NB4 (cell line): ENCODE data around the gene SLC26A4.
A peak's percentile ranks its signal among the peaks of the same experiment; 100 is the strongest.

Source experiments
- DNase-seq: peaks from one replicate; pipeline ENCODE4 v3.0.0; 2010; ENCODE audit warnings: low read depth
- H3K4me3 ChIP-seq: one replicate; pipeline ENCODE4 v1.5.1; 2011; ENCODE audit warnings: mild to moderate bottlenecking, low read depth, low read length, moderate library complexity
- MYC ChIP-seq: IDR thresholded peaks from 2 replicates; pipeline ENCODE4 v1.6.1; 2011; ENCODE audit warnings: low read depth, low read length
- POLR2A ChIP-seq: IDR thresholded peaks from 2 replicates; pipeline ENCODE4 v1.6.1; 2011; ENCODE audit warnings: mild to moderate bottlenecking; ENCODE audit not compliant: insufficient read length; ENCODE audit errors: extremely low read depth
- TF ChIP-seq, protein P1 (sequence below): IDR thresholded peaks from one replicate; pipeline ENCODE4 v1.5.1; 2012; ENCODE audit warnings: low read depth, low read length
- TF ChIP-seq, protein P2 (sequence below): IDR thresholded peaks from 2 replicates; pipeline ENCODE4 v1.6.1; 2011; ENCODE audit warnings: low read depth, low read length

Gene SLC26A4

DNA sequence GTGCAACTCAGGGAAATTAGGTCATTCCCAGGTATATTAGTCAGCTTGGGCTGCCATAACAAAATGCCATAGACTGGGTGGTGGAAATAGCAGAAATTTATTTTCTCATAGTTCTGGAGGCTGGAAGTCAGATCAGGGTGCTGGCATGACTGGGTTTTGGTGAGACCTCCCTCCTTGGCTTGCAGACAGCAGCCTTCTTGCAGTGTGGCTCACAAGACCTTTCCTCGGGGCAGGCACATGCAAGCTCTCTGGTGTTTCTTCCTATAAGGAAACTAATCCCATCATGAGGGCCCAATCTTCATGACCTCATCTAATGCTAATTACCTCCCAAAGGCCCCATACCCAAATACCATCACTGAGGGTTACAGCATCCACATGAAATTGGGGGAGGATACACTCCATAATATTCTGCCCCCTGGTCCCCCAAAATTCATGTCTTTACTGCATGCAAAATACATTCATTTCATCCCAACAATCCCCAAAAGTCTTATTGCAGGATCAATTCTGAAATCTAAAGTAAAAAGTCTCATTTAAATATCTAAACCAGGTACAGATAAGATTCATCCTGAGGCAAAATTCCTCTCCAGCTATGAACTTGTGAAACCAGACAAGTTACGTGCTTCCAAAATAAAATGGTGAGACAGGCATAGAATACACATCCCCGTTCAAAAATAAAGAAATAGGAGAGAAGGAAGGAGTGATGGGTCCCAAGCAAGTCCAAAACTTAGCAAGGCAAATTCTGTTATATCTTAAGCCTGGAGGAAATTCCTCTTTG is 65.9 kb downstream of the SLC26A4 start:
- TF ChIP-seq, protein P1, sequence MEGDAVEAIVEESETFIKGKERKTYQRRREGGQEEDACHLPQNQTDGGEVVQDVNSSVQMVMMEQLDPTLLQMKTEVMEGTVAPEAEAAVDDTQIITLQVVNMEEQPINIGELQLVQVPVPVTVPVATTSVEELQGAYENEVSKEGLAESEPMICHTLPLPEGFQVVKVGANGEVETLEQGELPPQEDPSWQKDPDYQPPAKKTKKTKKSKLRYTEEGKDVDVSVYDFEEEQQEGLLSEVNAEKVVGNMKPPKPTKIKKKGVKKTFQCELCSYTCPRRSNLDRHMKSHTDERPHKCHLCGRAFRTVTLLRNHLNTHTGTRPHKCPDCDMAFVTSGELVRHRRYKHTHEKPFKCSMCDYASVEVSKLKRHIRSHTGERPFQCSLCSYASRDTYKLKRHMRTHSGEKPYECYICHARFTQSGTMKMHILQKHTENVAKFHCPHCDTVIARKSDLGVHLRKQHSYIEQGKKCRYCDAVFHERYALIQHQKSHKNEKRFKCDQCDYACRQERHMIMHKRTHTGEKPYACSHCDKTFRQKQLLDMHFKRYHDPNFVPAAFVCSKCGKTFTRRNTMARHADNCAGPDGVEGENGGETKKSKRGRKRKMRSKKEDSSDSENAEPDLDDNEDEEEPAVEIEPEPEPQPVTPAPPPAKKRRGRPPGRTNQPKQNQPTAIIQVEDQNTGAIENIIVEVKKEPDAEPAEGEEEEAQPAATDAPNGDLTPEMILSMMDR, result no peak
- TF ChIP-seq, protein P2, sequence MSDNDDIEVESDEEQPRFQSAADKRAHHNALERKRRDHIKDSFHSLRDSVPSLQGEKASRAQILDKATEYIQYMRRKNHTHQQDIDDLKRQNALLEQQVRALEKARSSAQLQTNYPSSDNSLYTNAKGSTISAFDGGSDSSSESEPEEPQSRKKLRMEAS, result no peak
- no peak for TF ChIP-seq POLR2A
- no peak for TF ChIP-seq MYC
- H3K4me3 ChIP-seq, result no peak overlapping the region
- DNase-seq, result no peak

GRCh38 chr7:107728276-107728675 is 67.6 kb downstream of the SLC26A4 start:
- no peak overlapping the region for H3K4me3 ChIP-seq
- no peak for TF ChIP-seq POLR2A
- no peak for TF ChIP-seq MYC
- TF ChIP-seq, protein P2, result no peak
- TF ChIP-seq, protein P1, result no peak
- no peak for DNase-seq

DNA sequence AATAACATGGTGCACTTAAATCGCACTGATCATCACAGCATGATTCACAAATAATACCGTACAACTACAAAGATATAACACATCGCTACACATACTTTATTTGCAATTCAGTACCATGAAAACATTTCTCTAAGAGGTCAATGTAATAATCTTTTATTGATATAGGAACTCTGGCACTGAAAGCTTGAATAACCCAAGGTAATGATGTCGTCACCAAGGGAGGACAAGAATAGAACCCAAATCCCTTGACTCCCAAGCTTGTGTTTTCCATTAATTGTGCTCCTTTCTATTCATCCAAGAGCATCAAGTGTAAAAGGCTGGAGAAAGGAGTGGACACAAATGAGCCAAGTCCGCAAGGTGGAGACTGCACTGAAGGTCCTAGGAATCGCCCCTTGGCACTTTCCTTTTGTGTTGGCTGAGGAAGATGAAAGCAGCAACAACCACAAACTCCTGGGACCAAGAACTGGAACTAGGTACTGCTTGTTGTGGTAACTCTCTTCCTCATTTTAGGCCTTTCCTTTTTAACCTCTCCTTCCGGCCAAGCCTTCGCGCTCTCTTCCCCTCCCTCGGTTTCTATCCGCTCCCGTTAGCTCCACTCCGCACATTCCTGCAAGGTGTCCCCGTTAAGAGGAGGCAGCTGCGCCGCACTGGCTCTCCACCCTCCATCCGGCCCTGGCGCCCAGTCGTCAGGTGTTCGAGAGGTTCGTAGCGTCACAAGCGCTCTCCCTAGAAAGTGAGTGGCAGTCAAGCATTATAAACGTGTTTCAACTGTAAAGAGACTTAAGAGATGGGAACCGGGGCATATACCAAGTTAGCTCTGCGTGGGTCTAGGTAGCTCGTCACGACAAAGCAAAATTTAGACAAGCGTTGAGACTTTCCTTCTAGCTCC is 82.3 kb downstream of the SLC26A4 start:
- peak; percentile 93 for DNase-seq

DNA sequence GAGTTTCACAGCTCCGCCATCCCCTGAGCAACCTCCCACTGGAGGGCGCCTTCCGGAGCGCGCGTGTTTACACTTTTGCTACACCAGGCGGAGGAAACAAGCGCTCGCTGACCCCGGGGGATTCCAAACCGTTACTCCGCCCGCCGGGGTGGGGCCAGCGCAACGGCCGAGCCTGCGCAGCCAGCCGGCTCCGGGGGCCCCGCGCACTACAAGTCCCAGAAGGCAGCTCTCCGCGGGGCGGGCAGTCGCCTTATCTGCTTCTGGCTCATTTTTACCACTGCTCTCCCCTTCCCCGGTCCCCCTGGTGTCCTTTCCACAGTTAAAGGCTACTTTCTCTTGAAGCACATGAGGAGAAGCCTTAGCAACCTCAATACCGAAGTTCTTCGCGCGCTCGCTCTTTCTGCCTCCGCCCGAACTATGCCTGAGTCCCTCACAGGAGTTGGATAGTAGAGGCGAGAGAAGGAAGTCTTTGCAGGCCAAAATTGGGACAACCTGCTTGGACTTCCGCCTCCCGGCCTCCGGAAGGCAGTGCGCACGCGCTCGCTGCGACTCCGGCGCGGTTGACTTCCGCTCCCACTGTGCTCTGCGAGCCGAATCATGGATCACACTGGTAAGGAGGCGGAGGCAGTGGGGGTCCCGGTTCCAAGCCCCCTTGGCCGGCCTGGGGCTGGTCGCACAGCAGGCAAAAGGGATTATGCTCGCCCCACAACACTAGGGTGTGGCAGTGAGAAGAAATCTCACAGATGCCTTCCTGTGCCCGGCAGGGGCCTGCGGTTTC is 83.1 kb downstream of the SLC26A4 start, which contains the start of gene CBLL1:
Gene CBLL1 (plus strand): TSS at position 576 of the 778 bp plus-strand sequence. CDS start 22 bp downstream, at position 598.
- TF ChIP-seq POLR2A (peak; percentile 86), MYC (peak; percentile 82)
- TF ChIP-seq, protein P2, result peak; percentile 78
- TF ChIP-seq, protein P1, result peak; percentile 68
- peak; percentile 99 for DNase-seq
- peak within 1 kb of the TSS; percentile 94 for H3K4me3 ChIP-seq

More for the DNA sequence above, 82.3 kb downstream of the SLC26A4 start:
- peak overlapping the region; percentile 88 for H3K4me3 ChIP-seq
- peak; percentile 88 for TF ChIP-seq POLR2A
- TF ChIP-seq MYC, result peak; percentile 65
- TF ChIP-seq, protein P2, result peak; percentile 43; the same call in 1 of the 2 replicates
- TF ChIP-seq, protein P1, result no peak

- H3K4me3 ChIP-seq, result peak overlapping the region; percentile 94
- TF ChIP-seq, protein P2, result no peak
- TF ChIP-seq, protein P1, result no peak
- TF ChIP-seq POLR2A, result no peak
- TF ChIP-seq MYC, result no peak
- no peak for DNase-seq
Observed at GRCh38 chr7:107744345-107744750, 83.7 kb downstream of the SLC26A4 start.
